ENCODE results near the gene RASSF6.
A peak's percentile ranks its signal among the peaks of the same experiment; 100 is the strongest.
"Not testable (repeated sequence)": the region's sequence is repeated elsewhere in the genome, so short reads cannot be mapped to it uniquely, and the experiment has no call there.

RASSF6 gene

GRCh38 chr4:73614311-73614867, 5.8 kb downstream of the RASSF6 start:
- FAIRE-seq = no peak
- no peak for DNase-seq (ENCODE audit: extremely low spot score, insufficient read length, low read depth)

- peak; percentile 21 for FAIRE-seq
- no peak for DNase-seq (ENCODE audit: extremely low spot score, insufficient read length, low read depth)
Measured at GRCh38 chr4:73613130-73613529, 7.1 kb downstream of the RASSF6 start.

- no peak for FAIRE-seq
- DNase-seq (ENCODE audit: extremely low spot score, insufficient read length, low read depth) = no peak
Measured at GRCh38 chr4:73612032-73612431, 8.2 kb downstream of the RASSF6 start.

GRCh38 chr4:73609706-73610105, 10.5 kb downstream of the RASSF6 start:
- FAIRE-seq (no peak), DNase-seq (ENCODE audit: extremely low spot score, insufficient read length, low read depth) (no peak)

GRCh38 chr4:73608689-73609594, 11.3 kb downstream of the RASSF6 start:
- FAIRE-seq (peak; percentile 18), DNase-seq (ENCODE audit: extremely low spot score, insufficient read length, low read depth) (no peak)

DNA sequence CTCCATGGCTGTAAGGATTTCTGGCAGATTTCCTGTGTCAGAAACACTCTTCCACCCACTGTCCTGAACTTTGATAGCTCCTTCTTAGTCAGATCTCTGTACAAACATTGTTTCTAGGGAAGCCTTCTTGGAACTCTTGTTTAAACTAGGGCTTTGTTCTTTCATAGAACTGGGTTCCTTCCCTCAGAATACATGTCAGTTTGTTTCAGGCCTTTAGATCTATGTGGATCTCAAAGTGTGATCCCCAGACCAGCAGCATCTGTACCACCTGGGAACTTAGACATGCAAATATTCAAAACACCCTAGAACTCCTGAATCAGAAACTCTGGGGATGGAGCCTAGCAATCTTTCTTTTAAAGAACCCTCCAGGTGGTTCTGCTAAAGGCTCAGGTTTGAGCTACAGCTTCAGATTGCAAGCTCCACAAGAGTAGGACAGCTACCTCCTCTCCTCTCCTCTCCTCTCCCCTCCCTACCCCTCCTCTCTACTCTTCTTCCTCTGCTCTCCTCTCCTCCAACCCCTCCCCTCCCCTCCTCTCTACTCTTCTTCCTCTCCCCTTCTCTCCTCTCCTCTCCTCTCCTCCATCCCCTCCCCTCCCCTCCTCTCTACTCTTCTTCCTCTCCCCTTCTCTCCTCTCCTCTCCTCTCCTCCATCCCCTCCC, 12.7 kb downstream of the RASSF6 start:
- DNase-seq (ENCODE audit: extremely low spot score, insufficient read length, low read depth) (no peak), FAIRE-seq (peak; percentile 73)

DNA sequence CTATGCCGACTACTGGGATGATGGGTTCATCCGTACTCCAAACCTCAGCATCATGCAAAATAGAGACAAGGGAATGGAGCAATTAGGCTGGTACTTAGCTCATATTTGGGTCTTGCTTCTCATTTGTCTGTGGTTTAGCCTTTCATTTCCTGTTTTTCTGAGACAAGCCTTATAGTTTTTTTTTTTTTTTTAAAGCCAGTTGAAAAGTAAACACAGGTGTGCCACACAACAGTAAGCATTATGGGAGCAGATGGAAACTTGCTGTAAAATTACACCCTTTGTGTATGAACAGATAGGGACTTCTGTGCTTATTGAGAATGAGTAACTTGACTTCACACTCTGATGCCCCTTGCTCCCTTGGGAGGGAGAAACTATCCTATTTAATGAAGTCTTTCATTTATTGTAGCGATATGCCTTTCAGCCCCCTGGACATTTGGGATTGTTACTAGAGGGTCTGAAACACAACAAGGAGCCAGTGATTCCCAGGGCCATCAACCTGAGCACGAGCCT, 13.7 kb downstream of the RASSF6 start:
- FAIRE-seq (peak; percentile 94), DNase-seq (ENCODE audit: extremely low spot score, insufficient read length, low read depth) (no peak)

DNA sequence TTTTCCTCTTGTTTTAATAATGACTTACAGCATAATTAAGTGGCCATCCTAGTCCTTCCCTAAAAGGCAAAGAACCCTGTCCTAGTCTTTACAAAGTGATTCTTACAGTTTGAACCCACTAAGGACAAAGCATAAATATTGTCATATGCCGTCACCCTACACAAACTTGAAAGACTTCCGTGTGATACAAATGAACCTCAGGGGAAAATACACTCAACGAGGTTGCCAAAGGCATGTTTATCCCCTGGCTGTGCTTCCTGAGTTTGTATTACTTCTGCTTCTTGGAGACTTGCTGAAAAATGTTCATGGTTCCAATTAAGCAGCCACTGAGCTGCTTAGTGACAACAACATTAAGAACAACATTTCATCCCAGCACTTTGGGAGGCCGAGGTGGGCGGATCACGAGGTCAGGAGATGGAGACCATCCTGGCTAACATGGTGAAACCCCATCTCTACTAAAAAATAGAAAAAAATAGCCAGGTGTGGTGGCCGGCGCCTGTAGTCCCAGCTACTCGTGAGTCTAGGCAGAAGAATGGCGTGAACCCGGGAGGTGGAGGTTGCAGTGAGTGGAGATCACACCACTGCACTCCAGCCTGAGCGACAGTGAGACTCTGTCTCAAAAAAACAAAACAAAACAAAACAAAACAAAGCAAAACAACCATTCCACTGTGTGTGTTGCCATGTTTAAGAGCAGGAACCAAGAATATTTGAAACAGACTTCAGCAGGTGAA, 16.2 kb downstream of the RASSF6 start:
- DNase-seq (ENCODE audit: extremely low spot score, insufficient read length, low read depth) = no peak
- FAIRE-seq = peak; percentile 66

DNA sequence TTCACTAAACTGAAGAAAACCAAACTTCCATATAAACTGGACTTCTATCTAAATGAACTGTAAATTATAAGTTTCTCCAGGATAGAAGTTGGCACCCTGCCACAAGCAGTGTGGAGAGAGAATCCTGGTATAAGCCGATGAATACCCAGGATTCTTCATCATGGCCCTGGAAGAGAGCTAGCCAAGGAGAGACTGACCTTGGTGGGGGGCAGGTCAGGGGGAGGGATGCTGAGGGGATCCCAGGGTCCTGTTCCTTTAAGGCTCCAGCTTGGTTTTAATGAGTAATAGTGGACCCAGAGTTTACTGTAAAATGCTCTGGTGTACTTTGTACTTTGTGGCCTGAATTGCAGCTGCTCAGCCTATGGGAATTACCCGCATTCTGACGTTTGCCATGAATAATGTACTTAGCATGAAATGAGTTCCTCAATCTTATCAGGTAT, 16.9 kb downstream of the RASSF6 start:
- DNase-seq (ENCODE audit: extremely low spot score, insufficient read length, low read depth) (peak; percentile 18), FAIRE-seq (peak; percentile 85)

DNA sequence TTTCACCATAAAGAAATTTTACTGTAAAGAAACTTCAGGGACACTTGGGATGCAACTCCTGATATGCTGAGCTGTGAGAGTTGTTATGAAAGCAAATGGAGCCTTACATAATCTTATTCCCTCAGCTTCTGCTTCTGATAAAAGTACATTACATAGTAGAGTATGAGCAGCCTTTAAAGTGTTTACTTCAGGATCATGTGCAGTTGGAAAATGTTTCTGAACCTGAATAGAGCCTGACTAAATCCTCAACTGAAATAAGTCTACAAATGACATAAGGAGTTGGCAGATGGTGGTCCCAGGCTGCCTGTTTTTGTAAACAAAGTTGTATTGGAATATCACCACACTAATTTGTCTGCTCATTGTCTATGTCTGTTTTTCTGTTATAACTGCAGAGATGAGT, 19.3 kb downstream of the RASSF6 start:
- no peak for DNase-seq (ENCODE audit: extremely low spot score, insufficient read length, low read depth)
- FAIRE-seq = peak; percentile 44

DNA sequence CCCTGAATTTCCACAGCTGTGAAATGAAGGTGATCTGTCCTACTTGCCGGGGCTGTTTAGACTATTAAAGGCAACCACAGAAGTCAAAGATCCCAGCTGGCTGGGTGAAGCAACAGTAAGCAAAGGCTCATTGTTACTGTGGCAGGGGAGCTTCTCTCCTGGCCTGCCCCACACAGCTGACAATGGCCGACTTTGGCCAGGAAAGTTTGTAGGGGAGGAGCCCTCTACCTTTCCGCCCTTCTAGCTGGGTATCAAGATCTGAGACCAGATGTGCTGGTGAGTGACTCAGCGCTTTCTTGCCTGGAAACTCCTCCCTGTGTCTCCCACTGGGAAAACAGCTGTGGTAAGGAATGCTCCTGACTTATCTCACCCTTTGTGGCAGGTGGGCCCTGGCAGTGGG, 21.1 kb downstream of the RASSF6 start:
- FAIRE-seq (peak; percentile 60), DNase-seq (ENCODE audit: extremely low spot score, insufficient read length, low read depth) (no peak)

DNA sequence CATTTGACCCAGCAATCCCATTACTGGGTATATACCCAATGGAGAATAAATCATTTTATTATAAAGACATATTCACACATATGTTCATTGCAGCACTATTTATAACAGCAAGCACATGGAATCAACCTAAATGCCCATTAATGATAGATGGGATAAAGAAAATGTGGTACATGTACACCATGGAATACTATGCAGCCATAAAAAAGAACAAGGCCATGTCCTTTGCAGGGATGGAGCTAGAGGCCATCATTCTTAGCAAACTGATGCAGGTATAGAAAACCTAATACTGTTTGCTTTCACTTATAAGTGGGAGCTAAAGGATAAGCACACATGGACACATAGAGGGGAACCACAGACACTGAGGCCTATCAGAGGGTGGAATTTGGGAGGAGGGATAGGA, 22.6 kb downstream of the RASSF6 start:
- FAIRE-seq = peak; percentile 55

DNA sequence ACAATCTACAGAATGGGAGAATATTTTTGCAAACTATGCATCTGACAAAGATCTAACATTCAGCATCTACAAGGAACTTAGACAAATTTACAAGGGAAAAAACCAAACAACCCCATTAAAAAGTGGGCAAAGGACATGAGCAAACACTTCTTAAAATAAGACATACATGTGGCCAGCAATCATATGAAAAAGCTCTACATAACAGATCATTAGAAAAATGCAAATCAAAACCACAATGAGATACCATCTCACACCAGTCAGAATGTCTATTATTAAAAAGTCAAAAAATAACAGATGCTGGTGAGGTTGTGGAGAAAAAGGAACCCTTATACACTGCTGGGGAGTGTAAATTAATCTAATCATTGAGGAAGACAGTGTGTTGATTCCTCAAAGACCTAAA, 23.1 kb downstream of the RASSF6 start:
- peak; percentile 12 for FAIRE-seq
- DNase-seq (ENCODE audit: extremely low spot score, insufficient read length, low read depth) = not testable (repeated sequence)

More for the DNA sequence above, 22.6 kb downstream of the RASSF6 start:
- no peak for DNase-seq (ENCODE audit: extremely low spot score, insufficient read length, low read depth)

- peak; percentile 5 for FAIRE-seq
- no peak for DNase-seq (ENCODE audit: extremely low spot score, insufficient read length, low read depth)
Measured at GRCh38 chr4:73596001-73596400, 24.2 kb downstream of the RASSF6 start.

- FAIRE-seq (peak; percentile 53), DNase-seq (ENCODE audit: extremely low spot score, insufficient read length, low read depth) (no peak)
Measured at GRCh38 chr4:73593631-73594241, 26.5 kb downstream of the RASSF6 start.

DNA sequence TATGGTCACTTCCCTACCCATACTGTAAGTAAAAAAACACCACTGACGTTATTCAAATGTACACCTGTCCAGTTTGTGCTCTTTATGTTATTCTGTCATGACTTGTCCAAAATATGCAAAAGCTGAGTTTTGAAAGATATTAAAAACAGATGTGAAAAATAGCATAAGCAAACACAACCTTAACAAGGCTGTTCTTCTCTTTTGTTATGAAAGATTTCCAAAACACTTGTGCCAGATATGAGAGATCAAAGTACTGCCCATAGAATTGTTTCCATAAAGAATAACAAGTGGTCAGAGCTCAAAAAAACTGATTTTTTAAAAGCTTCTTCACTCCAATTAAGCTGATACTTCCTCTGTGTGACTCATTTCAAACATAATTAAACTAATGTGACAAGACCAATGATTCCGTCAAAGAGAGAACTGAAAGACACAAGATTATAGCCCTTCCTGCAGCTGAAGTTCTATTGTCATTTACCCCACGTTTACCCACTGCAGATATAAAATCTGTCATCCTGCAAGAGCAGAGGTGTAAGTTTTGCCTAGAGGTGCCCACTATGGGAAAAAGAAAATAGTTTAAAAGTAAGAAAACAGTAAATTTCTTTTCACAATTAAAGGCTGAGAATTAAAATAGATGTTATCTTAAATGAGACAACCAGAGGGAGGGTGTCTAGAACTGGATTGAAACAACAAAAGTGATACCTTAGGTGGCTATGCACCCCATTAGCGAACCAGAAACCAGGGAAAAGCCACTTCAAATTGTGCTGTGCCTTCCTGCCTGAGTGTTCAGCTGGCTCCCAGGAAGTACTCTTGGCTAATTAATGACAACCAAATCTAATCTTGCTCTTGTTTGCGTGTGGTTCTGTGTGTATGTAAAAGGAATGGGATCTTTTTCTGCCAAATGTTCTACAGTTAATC, 30.1 kb downstream of the RASSF6 start:
- peak; percentile 18 for DNase-seq (ENCODE audit: extremely low spot score, insufficient read length, low read depth)
- peak; percentile 95 for FAIRE-seq

DNA sequence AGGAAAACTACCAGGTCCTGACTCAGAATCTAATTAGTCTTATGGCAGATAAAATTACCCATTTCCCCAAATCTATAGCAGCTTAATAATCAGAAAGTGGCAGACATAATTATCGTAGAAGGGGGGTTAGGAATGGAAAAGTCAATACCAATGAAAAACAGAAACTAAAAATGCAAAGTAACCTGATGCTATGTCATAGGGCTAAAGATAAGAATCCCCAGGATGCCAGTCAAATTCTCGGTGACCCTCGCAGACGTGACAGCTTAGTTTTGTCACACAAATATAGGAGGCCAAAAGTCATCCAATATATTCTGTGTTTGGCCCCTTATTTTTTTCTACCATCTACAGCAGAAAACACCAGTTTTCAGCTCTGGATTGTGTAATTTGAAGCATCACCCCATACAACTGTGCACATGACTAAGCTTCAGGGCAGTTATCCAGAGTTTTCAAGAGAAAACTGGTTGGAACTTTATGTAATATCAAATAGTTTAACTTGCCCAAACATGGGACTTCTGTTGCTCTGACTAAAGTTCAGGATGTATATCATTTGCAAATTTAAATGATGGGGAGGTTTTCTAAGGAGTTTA, 30.9 kb downstream of the RASSF6 start:
- DNase-seq (ENCODE audit: extremely low spot score, insufficient read length, low read depth) (no peak), FAIRE-seq (no peak)

- FAIRE-seq = no peak
- no peak for DNase-seq (ENCODE audit: extremely low spot score, insufficient read length, low read depth)
Measured at GRCh38 chr4:73588613-73589012, 31.6 kb downstream of the RASSF6 start.

Measured in GM18507 (cell line).